ENCODE results near the gene SLC6A11.

Gene SLC6A11

DNA sequence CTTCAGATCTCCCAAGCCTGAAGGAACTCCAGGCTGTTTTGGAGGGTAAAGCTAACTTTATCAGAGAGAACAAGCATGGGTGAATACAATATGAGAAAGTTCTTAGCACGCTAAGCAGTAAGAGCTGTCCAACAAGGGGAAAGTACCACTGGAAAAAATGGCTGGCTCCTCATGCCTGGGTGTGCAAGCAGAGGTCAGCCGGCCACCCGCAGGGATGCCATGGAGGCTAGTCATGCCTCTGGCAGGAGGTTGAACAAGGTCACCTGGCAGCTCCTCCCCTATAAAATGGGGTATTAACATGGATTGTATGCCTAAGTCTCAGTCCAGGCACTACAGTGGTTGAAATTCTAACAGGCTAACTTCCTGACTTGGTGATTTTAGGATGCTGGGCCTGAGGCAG lies 101.1 kb downstream of the SLC6A11 start:
- TF ChIP-seq, protein P1, sequence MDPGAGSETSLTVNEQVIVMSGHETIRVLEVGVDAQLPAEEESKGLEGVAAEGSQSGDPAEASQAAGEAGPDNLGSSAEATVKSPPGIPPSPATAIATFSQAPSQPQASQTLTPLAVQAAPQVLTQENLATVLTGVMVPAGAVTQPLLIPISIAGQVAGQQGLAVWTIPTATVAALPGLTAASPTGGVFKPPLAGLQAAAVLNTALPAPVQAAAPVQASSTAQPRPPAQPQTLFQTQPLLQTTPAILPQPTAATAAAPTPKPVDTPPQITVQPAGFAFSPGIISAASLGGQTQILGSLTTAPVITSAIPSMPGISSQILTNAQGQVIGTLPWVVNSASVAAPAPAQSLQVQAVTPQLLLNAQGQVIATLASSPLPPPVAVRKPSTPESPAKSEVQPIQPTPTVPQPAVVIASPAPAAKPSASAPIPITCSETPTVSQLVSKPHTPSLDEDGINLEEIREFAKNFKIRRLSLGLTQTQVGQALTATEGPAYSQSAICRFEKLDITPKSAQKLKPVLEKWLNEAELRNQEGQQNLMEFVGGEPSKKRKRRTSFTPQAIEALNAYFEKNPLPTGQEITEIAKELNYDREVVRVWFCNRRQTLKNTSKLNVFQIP (CRISPR knock-in tag; IDR thresholded peaks at IDR 0.05; ENCODE audit: borderline replicate concordance, low read depth), result no peak
- TF ChIP-seq TCF4 (CRISPR knock-in tag; IDR thresholded peaks at IDR 0.05; ENCODE audit: borderline replicate concordance) (no peak), CSDC2 (CRISPR knock-in tag; IDR thresholded peaks at IDR 0.05) (no peak), ZFP3 (CRISPR knock-in tag; IDR thresholded peaks at IDR 0.05) (no peak), ARNTL (CRISPR knock-in tag; IDR thresholded peaks at IDR 0.05; ENCODE audit: borderline replicate concordance, low read depth) (no peak), SNAI2 (CRISPR knock-in tag; IDR thresholded peaks at IDR 0.05) (no peak), ISL1 (CRISPR knock-in tag; IDR thresholded peaks at IDR 0.05) (no peak), ESRRG (CRISPR knock-in tag; IDR thresholded peaks at IDR 0.05) (no peak), ZC3H10 (CRISPR knock-in tag; IDR thresholded peaks at IDR 0.05) (no peak), ZNF565 (CRISPR knock-in tag; conservative IDR thresholded peaks at IDR 0.05; ENCODE audit: low read depth) (no peak), ZNF70 (CRISPR knock-in tag; IDR thresholded peaks at IDR 0.05) (no peak), BACH2 (CRISPR knock-in tag; IDR thresholded peaks at IDR 0.05; ENCODE audit: borderline replicate concordance) (no peak), ZFP30 (CRISPR knock-in tag; IDR thresholded peaks at IDR 0.05) (no peak)
- TF ChIP-seq, protein P2, sequence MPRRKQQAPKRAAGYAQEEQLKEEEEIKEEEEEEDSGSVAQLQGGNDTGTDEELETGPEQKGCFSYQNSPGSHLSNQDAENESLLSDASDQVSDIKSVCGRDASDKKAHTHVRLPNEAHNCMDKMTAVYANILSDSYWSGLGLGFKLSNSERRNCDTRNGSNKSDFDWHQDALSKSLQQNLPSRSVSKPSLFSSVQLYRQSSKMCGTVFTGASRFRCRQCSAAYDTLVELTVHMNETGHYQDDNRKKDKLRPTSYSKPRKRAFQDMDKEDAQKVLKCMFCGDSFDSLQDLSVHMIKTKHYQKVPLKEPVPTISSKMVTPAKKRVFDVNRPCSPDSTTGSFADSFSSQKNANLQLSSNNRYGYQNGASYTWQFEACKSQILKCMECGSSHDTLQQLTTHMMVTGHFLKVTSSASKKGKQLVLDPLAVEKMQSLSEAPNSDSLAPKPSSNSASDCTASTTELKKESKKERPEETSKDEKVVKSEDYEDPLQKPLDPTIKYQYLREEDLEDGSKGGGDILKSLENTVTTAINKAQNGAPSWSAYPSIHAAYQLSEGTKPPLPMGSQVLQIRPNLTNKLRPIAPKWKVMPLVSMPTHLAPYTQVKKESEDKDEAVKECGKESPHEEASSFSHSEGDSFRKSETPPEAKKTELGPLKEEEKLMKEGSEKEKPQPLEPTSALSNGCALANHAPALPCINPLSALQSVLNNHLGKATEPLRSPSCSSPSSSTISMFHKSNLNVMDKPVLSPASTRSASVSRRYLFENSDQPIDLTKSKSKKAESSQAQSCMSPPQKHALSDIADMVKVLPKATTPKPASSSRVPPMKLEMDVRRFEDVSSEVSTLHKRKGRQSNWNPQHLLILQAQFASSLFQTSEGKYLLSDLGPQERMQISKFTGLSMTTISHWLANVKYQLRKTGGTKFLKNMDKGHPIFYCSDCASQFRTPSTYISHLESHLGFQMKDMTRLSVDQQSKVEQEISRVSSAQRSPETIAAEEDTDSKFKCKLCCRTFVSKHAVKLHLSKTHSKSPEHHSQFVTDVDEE (CRISPR knock-in tag; IDR thresholded peaks at IDR 0.05), result no peak
- no peak for ATAC-seq

DNA sequence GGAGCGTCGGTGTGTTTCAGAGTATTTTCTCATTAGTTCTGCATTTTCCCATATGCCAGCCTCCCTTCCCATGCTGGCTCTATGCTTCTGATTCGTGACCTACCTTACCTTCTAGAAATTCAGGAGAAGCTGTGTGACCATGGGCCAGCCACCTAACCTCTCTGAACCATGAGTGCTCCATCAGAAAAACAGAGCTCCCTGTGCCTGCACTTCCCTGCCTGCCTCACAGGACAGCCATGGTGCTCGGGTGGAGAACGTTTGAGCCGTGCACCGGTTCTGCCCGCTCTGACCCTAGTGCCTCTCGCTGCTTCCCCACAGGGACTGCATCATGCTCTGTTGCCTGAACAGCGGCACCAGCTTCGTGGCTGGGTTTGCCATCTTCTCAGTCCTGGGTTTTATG lies 102.0 kb downstream of the SLC6A11 start:
- no peak for TF ChIP-seq CSDC2 (CRISPR knock-in tag; IDR thresholded peaks at IDR 0.05)
- TF ChIP-seq ESRRG (CRISPR knock-in tag; IDR thresholded peaks at IDR 0.05), result no peak
- no peak for TF ChIP-seq OSR1 (CRISPR knock-in tag; IDR thresholded peaks at IDR 0.05)
- TF ChIP-seq PPARA (CRISPR knock-in tag; IDR thresholded peaks at IDR 0.05; ENCODE audit: borderline replicate concordance), result no peak
- TF ChIP-seq ZNF565 (CRISPR knock-in tag; conservative IDR thresholded peaks at IDR 0.05; ENCODE audit: low read depth), result no peak
- no peak for TF ChIP-seq ZNF70 (CRISPR knock-in tag; IDR thresholded peaks at IDR 0.05)
- TF ChIP-seq, protein P2 (CRISPR knock-in tag; IDR thresholded peaks at IDR 0.05), result no peak
- no peak for TF ChIP-seq ARNTL (CRISPR knock-in tag; IDR thresholded peaks at IDR 0.05; ENCODE audit: borderline replicate concordance, low read depth)
- no peak for TF ChIP-seq ZC3H10 (CRISPR knock-in tag; IDR thresholded peaks at IDR 0.05)
- TF ChIP-seq ISL1 (CRISPR knock-in tag; IDR thresholded peaks at IDR 0.05), result no peak
- TF ChIP-seq, protein P3, sequence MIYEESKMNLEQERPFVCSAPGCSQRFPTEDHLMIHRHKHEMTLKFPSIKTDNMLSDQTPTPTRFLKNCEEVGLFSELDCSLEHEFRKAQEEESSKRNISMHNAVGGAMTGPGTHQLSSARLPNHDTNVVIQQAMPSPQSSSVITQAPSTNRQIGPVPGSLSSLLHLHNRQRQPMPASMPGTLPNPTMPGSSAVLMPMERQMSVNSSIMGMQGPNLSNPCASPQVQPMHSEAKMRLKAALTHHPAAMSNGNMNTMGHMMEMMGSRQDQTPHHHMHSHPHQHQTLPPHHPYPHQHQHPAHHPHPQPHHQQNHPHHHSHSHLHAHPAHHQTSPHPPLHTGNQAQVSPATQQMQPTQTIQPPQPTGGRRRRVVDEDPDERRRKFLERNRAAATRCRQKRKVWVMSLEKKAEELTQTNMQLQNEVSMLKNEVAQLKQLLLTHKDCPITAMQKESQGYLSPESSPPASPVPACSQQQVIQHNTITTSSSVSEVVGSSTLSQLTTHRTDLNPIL (CRISPR knock-in tag; IDR thresholded peaks at IDR 0.05; ENCODE audit: low read depth), result no peak
- TF ChIP-seq ZFP3 (CRISPR knock-in tag; IDR thresholded peaks at IDR 0.05), result no peak
- no peak for TF ChIP-seq RARB (CRISPR knock-in tag; IDR thresholded peaks at IDR 0.05)
- TF ChIP-seq, protein P1 (CRISPR knock-in tag; IDR thresholded peaks at IDR 0.05; ENCODE audit: borderline replicate concordance, low read depth), result no peak
- no peak for TF ChIP-seq ZFP30 (CRISPR knock-in tag; IDR thresholded peaks at IDR 0.05)
- TF ChIP-seq TCF4 (CRISPR knock-in tag; IDR thresholded peaks at IDR 0.05; ENCODE audit: borderline replicate concordance), result no peak
- no peak for TF ChIP-seq ZNF8 (CRISPR knock-in tag; IDR thresholded peaks at IDR 0.05)
- TF ChIP-seq SNAI2 (CRISPR knock-in tag; IDR thresholded peaks at IDR 0.05), result no peak
- TF ChIP-seq GLIS3 (CRISPR knock-in tag; IDR thresholded peaks at IDR 0.05), result no peak
- TF ChIP-seq, protein P4, sequence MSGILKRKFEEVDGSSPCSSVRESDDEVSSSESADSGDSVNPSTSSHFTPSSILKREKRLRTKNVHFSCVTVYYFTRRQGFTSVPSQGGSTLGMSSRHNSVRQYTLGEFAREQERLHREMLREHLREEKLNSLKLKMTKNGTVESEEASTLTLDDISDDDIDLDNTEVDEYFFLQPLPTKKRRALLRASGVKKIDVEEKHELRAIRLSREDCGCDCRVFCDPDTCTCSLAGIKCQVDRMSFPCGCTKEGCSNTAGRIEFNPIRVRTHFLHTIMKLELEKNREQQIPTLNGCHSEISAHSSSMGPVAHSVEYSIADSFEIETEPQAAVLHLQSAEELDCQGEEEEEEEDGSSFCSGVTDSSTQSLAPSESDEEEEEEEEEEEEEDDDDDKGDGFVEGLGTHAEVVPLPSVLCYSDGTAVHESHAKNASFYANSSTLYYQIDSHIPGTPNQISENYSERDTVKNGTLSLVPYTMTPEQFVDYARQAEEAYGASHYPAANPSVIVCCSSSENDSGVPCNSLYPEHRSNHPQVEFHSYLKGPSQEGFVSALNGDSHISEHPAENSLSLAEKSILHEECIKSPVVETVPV (CRISPR knock-in tag; IDR thresholded peaks at IDR 0.05), result no peak
- no peak for ATAC-seq

Data from SK-N-SH treated with all-trans-retinoic acid at 6 μM for 48 hours (cell line).